ENCODE measurements around the gene OAT. TPM values are rescaled to one million over a fixed set of nuclear protein-coding genes. Genes with fewer than 3 reads are reported as not detected.

The OAT gene
- total and polyA plus RNA-seq, 2 of the 4 experiments (the other 2 are of a cell fraction) = 110 to 152 TPM

GRCh38 chr10:124374535-124375352 lies 44.0 kb downstream of the OAT start:
- Histone ChIP-seq H2AK5ac (ENCODE audit: low read depth, low read length) (no peak overlapping the region), H3K23ac (ENCODE audit: low read depth, low read length) (no peak overlapping the region), H2BK20ac (ENCODE audit: low read depth, low read length) (no peak overlapping the region), H2AK9ac (replicated peaks; ENCODE audit: low read depth, low read length, poor library complexity) (no peak overlapping the region), H3K9ac (ENCODE audit: low read depth, low read length) (no peak overlapping the region), H3K4ac (ENCODE audit: low read depth, low read length) (no peak overlapping the region), H4K8ac (ENCODE audit: low read depth in 2 of 2, low read length in 2 of 2) (no peak overlapping the region), H2BK15ac (ENCODE audit: low read depth, low read length) (no peak overlapping the region), H2AFZ (replicated peaks; ENCODE audit: low read length, poor library complexity) (no peak overlapping the region), H3K14ac (replicated peaks; ENCODE audit: low read depth, low read length) (no peak overlapping the region), H3K79me1 (ENCODE audit: low read depth in 1 of 2, low read length in 2 of 2) (no peaks in the 10 kb centered on the region), H3K27me3 (ENCODE audit: control insufficient read depth, insufficient read depth, low read length) (peaks cover 8% of the 10 kb centered on the region), H3K18ac (ENCODE audit: low read depth, low read length) (no peak overlapping the region), H3K4me2 (ENCODE audit: low read depth, low read length) (no peak overlapping the region), H4K20me1 (ENCODE audit: insufficient read depth, low read length) (no peaks in the 10 kb centered on the region), H4K91ac (ENCODE audit: insufficient read depth, low read depth, low read length) (no peak overlapping the region), H3K9me1 (ENCODE audit: insufficient read depth, low read length) (no peaks in the 10 kb centered on the region), H2BK5ac (ENCODE audit: low read depth, low read length, poor library complexity, severe bottlenecking) (no peak overlapping the region), H3K36me3 (ENCODE audit: control insufficient read depth, insufficient read depth, low read length) (no peaks in the 10 kb centered on the region), H3K4me3 (ENCODE audit: insufficient read depth, low read depth, low read length) (no peak overlapping the region), H3K9me3 (ENCODE audit: control insufficient read depth, insufficient read depth, low read length) (no peaks in the 10 kb centered on the region), H3K27ac (ENCODE audit: insufficient read depth, low read length) (no peak overlapping the region), H3K56ac (ENCODE audit: extremely low read depth, insufficient read depth, low read length) (no peak overlapping the region), H3K4me1 (ENCODE audit: control insufficient read depth, insufficient read depth, low read length) (no peaks in the 10 kb centered on the region), H2BK120ac (ENCODE audit: low read depth, low read length) (no peak overlapping the region), H4K5ac (ENCODE audit: low read depth, low read length) (no peak overlapping the region)
- CTCF ChIA-PET = no interaction called here
- BruUV-seq (replicated peaks) = no TSS peak
- DNase-seq (no peak), ATAC-seq (ENCODE audit: low read depth) (no peak)
- dilution Hi-C loops (cut with HindIII; ENCODE audit: low sequenced_read_pairs, unreplicated experiment) = loop anchor here (25.0 kb wide), 1 partner anchor 387 kb away; no protein-coding TSS in a partner anchor
- in situ Hi-C loops (cut with MboI; ENCODE audit: low sequenced_read_pairs) = loop anchor here (25.0 kb wide), 1 partner anchor 1237 kb away; the partner anchor contains the start of genes HMX2 and HMX3
- intact Hi-C loops (cut with micrococcal nuclease) = no loop called here
- POLR2A ChIA-PET (ENCODE audit: unreplicated experiment) = interaction anchor here (0.6 kb wide), 1 partner anchor 9 kb away, joined by 3 read pairs; no protein-coding TSS in a partner anchor
- TF ChIP-seq FOS (IDR thresholded peaks at IDR 0.05; ENCODE audit: low read depth, low read length) = no peak
- TF ChIP-seq BHLHE40 (IDR thresholded peaks at IDR 0.05; ENCODE audit: low read depth, low read length) = no peak
- TF ChIP-seq MAFK (IDR thresholded peaks at IDR 0.05; ENCODE audit: low read depth, low read length) = no peak
- 61% methylated on average over 8 of the region's 14 CpGs; no CpG with 5 or more reads in 1 of the 2 experiments for WGBS, 2 experiments (ENCODE audit: extremely low coverage in 2 of 2, insufficient read length in 1 of 2)
